Measurements from ENCODE around the gene CLN5. TPM values are rescaled to one million over a fixed set of nuclear protein-coding genes. Genes with fewer than 3 reads are reported as not detected.

Gene CLN5
- total and polyA plus RNA-seq, 2 donors (not counting 3 experiments of a cell fraction or from before 2014, with no cell fraction given), result 16.5 to 22.7 TPM

GRCh38 chr13:77001540-77001939 is 9.7 kb downstream of the CLN5 start:
- FAIRE-seq (no peak), DNase-seq (ENCODE audit: low read depth, low spot score) (no peak)
- ChIA-PET CTCF (interaction anchor here (0.8 to 2.2 kb wide), 19 partner anchors 9 to 1326 kb away, joined by 3 to 17 read pairs (median 5); partner anchors contain the start of gene CLN5), POLR2A (no interaction called here)
- BruUV-seq (replicated peaks), result no TSS peak
- Histone ChIP-seq H3K9me3 (replicated peaks; ENCODE audit: control insufficient read depth, insufficient read depth, low read length) (no peaks in the 10 kb centered on the region), H3K27me3 (ENCODE audit: control insufficient read depth in 2 of 2, insufficient read depth in 2 of 2, low read length in 2 of 2) (no peaks in the 10 kb centered on the region), H3K9me1 (replicated peaks; ENCODE audit: control insufficient read depth, extremely low read depth, insufficient read depth, low read length) (no peaks in the 10 kb centered on the region), H2AFZ (ENCODE audit: low read depth, low read length) (no peak overlapping the region), H3K27ac (ENCODE audit: insufficient read depth, low read depth, low read length) (no peak overlapping the region), H3K79me2 (ENCODE audit: control insufficient read depth, insufficient read depth, low read length) (no peaks in the 10 kb centered on the region), H3K9ac (replicated peaks; ENCODE audit: extremely low read depth, insufficient read depth, low read length) (no peak overlapping the region), H3K36me3 (ENCODE audit: control insufficient read depth in 2 of 2, extremely low read depth in 1 of 2, insufficient read depth in 2 of 2, low read length in 2 of 2) (peaks cover 2 to 3% of the 10 kb centered on the region in 2 experiments), H4K20me1 (replicated peaks; ENCODE audit: control insufficient read depth, extremely low read depth, insufficient read depth, low read length) (no peaks in the 10 kb centered on the region), H3K4me3 (replicated peaks in 1 of 3; ENCODE audit: insufficient read depth in 1 of 3, low read depth in 1 of 3, low read length in 3 of 3) (no peak overlapping the region), H3K4me1 (ENCODE audit: control insufficient read depth, extremely low read depth, insufficient read depth, low read length) (no peaks in the 10 kb centered on the region), H3K4me2 (ENCODE audit: insufficient read depth, low read length) (no peak overlapping the region)
- dilution Hi-C loops (cut with MboI; ENCODE audit: extremely low pct_ligation_motif_present, low sequenced_read_pairs), result no loop called here
- intact Hi-C loops (cut with micrococcal nuclease), result loop anchor here (5.0 kb wide), 1 partner anchor 334 kb away; no protein-coding TSS in a partner anchor
- TF ChIP-seq GATA2 (IDR thresholded peaks at IDR 0.05; ENCODE audit: insufficient read depth, insufficient read length, low read depth, low read length) (no peak), CTCF (IDR thresholded peaks at IDR 0.05; ENCODE audit: extremely low read depth in 1 of 2, insufficient read depth in 1 of 2, low read depth in 1 of 2, low read length in 2 of 2) (no peak), FOS (IDR thresholded peaks at IDR 0.05; ENCODE audit: borderline replicate concordance, insufficient read depth, low read length) (no peak), JUN (IDR thresholded peaks at IDR 0.05; ENCODE audit: borderline replicate concordance, insufficient read depth, insufficient read length, low read depth) (no peak), POLR2AphosphoS5 (IDR thresholded peaks at IDR 0.05; ENCODE audit: insufficient read depth, low read depth, low read length) (no peak), MAX (IDR thresholded peaks at IDR 0.05; ENCODE audit: insufficient read depth, insufficient read length) (no peak), MYC (IDR thresholded peaks at IDR 0.05; ENCODE audit: low read depth, low read length) (no peak), POLR2A (IDR thresholded peaks at IDR 0.05; ENCODE audit: low read depth, low read length) (no peak), EZH2 (IDR thresholded peaks at IDR 0.05; ENCODE audit: borderline replicate concordance, low read depth, low read length, severe bottlenecking) (no peak)
